HepG2 (cell line): ENCODE data around the gene VRK2. TPM values are rescaled to one million over a fixed set of nuclear protein-coding genes. Genes with fewer than 3 reads are reported as not detected.

Experiments
- DPF2 ChIP-seq: sonication (generic); formaldehyde crosslinking; IDR thresholded peaks from 2 replicates; pipeline ENCODE4 v1.4.0; 2020; ENCODE audit warnings: mild to moderate bottlenecking, low read depth, missing genetic modification reagents, borderline replicate concordance
- HHEX ChIP-seq: IDR thresholded peaks from 2 replicates; pipeline ENCODE4 v1.6.1; 2016; ENCODE audit warnings: control low read depth
- JUND ChIP-seq: sonication (generic); formaldehyde crosslinking; IDR thresholded peaks from 2 replicates; pipeline ENCODE4 v1.8.0; 2022; ENCODE audit warnings: mild to moderate bottlenecking, missing genetic modification reagents
- KDM4B ChIP-seq: sonication (generic); formaldehyde crosslinking; IDR thresholded peaks from 2 replicates; pipeline ENCODE4 v1.4.0; 2020; ENCODE audit warnings: missing genetic modification reagents
- NFYC ChIP-seq: IDR thresholded peaks from 2 replicates; pipeline ENCODE4 v1.6.1; 2016; ENCODE audit warnings: missing genetic modification reagents, missing compliant biosample characterization
- POLR2G ChIP-seq: fragments of 200-400 bp; formaldehyde crosslinking; IDR thresholded peaks from 2 replicates; pipeline ENCODE4 v1.6.1; 2018; ENCODE audit warnings: mild to moderate bottlenecking, low read depth, low read length, moderate library complexity
- SAP130 ChIP-seq: IDR thresholded peaks from 2 replicates; pipeline ENCODE4 v1.6.1; 2016; ENCODE audit warnings: low read depth
- SP4 ChIP-seq: sonication (generic); formaldehyde crosslinking; IDR thresholded peaks from 2 replicates; pipeline ENCODE4 v1.8.1; 2023; ENCODE audit warnings: mild to moderate bottlenecking, missing genetic modification reagents
- SUZ12 ChIP-seq: fragments of 150-350 bp; IDR thresholded peaks from 2 replicates; pipeline ENCODE4 v1.6.1; 2014; ENCODE audit warnings: low read depth, low read length
- ZNF282 ChIP-seq: fragments of 450-650 bp; IDR thresholded peaks from 2 replicates; pipeline ENCODE4 v1.6.1; 2018; ENCODE audit not compliant: partially characterized antibody
- polyA plus RNA-seq, 8 experiments: library from polyadenylated mRNA; depleted of rRNA in 3 of 8; stranded (reverse) in 7 of 8; unstranded in 1 of 8; fragments of >200 nt; fragmentation: Illumina TruSeq in 4 of 8; extraction: Trizol in 4 of 8; gene quantifications; 2 replicates each; pipeline versions ENCODE4 v1.2.1 to v1.2.3, GENCODE V29; 2011 to 2016; ENCODE audit warnings: low read depth in 4 of 8, missing spikeins in 1 of 8, mixed read lengths in 1 of 8; ENCODE audit not compliant: insufficient read depth in 1 of 8
- total RNA-seq, 5 experiments: library from RNA; depleted of rRNA; stranded (reverse); fragments of >200 nt; fragmentation: Illumina TruSeq; extraction: Trizol; gene quantifications; 2 replicates each; pipeline ENCODE4 v1.2.3, GENCODE V29; 2016; ENCODE audit warnings: low read depth in 1 of 5
- TF ChIP-seq, protein P1 (sequence below): sonication (generic); formaldehyde crosslinking; IDR thresholded peaks from 2 replicates; pipeline ENCODE4 v1.4.0; 2020; ENCODE audit warnings: missing genetic modification reagents, borderline replicate concordance
- TF ChIP-seq, protein P2 (sequence below): sonication (generic); formaldehyde crosslinking; IDR thresholded peaks from 2 replicates; pipeline ENCODE4 v1.5.0; 2020; ENCODE audit warnings: missing genetic modification reagents, mild to moderate bottlenecking, borderline replicate concordance
- TF ChIP-seq, protein P3 (sequence below): sonication (generic); formaldehyde crosslinking; IDR thresholded peaks from 2 replicates; pipeline ENCODE4 v1.4.0; 2020; ENCODE audit warnings: missing genetic modification reagents
- TF ChIP-seq, protein P4 (sequence below): sonication (generic); formaldehyde crosslinking; IDR thresholded peaks from 2 replicates; pipeline ENCODE4 v1.4.0; 2020; ENCODE audit warnings: missing genetic modification reagents
- TF ChIP-seq, protein P5 (sequence below): IDR thresholded peaks from 2 replicates; pipeline ENCODE4 v1.6.1; 2016; ENCODE audit warnings: missing compliant biosample characterization, missing genetic modification reagents, borderline replicate concordance
- TF ChIP-seq, protein P6 (sequence below): fragments of 450-650 bp; IDR thresholded peaks from 2 replicates; pipeline ENCODE4 v1.6.1; 2017

The VRK2 gene
- total and polyA plus RNA-seq, 2 of the 13 experiments (the other 11 are each of a cell fraction or from before 2014, with no cell fraction given), result 13.3 to 29.1 TPM

DNA sequence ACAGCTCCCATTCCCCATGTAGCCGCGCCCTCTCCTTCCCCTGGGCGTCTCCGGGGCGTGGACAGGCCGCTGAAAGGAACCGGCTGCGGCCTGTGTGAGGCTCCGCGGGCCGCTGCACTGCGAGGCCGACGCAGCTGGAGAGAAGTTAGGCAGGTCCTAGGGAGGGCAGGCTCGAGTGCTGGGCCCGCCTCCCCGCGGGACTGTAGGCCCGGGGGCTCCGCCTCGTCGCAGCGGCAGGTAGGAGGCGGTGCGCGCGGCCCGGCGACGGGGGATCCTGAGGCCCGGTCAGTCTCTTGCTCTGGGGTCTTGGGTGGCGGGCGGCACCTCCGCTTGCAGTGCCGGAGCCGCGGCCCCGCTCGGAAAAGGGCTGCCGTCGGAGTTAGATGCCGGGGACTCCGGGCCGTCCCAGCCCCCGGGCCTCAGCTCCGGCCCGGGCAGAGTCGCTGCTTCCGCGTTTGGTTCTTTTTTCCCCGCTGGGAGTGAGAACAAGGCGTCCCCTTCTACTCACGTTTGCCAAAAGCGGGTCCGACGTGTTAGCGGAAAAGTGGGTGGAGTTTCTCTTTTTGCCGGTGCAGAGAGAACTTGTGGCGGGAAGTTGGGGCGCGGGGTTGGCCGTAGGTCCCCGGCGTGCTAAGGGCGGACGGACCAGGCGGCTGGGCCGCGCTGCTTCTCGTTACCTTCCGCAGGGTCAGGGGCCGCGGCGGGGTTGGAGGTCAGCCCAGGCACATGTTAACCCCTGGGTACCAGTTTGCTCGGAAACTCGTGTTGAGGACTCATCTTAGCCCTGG, at the start of gene VRK2 (continued):
- TF ChIP-seq, protein P1, sequence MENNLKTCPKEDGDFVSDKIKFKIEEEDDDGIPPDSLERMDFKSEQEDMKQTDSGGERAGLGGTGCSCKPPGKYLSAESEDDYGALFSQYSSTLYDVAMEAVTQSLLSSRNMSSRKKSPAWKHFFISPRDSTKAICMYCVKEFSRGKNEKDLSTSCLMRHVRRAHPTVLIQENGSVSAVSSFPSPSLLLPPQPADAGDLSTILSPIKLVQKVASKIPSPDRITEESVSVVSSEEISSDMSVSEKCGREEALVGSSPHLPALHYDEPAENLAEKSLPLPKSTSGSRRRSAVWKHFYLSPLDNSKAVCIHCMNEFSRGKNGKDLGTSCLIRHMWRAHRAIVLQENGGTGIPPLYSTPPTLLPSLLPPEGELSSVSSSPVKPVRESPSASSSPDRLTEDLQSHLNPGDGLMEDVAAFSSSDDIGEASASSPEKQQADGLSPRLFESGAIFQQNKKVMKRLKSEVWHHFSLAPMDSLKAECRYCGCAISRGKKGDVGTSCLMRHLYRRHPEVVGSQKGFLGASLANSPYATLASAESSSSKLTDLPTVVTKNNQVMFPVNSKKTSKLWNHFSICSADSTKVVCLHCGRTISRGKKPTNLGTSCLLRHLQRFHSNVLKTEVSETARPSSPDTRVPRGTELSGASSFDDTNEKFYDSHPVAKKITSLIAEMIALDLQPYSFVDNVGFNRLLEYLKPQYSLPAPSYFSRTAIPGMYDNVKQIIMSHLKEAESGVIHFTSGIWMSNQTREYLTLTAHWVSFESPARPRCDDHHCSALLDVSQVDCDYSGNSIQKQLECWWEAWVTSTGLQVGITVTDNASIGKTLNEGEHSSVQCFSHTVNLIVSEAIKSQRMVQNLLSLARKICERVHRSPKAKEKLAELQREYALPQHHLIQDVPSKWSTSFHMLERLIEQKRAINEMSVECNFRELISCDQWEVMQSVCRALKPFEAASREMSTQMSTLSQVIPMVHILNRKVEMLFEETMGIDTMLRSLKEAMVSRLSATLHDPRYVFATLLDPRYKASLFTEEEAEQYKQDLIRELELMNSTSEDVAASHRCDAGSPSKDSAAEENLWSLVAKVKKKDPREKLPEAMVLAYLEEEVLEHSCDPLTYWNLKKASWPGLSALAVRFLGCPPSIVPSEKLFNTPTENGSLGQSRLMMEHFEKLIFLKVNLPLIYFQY (CRISPR knock-in tag), result peak; percentile 91
- TF ChIP-seq ZNF282 (no peak), JUND (CRISPR knock-in tag) (0 out of 2 replicates have a peak, but pooled peaks have one; percentile 62), SUZ12 (no peak), SP4 (CRISPR knock-in tag) (peak; percentile 83), SAP130 (CRISPR knock-in tag) (peak; percentile 84), POLR2G (peak; percentile 95), NFYC (CRISPR knock-in tag) (peak; percentile 36), DPF2 (CRISPR knock-in tag) (no peak), HHEX (CRISPR knock-in tag) (no peak), KDM4B (CRISPR knock-in tag) (peak; percentile 89; the same call in 1 of the 2 replicates)
- TF ChIP-seq, protein P2, sequence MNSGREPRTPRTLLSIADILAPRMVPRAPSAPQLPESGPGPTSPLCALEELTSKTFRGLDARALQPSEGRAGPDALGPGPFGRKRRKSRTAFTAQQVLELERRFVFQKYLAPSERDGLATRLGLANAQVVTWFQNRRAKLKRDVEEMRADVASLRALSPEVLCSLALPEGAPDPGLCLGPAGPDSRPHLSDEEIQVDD, result peak; percentile 71; the same call in 1 of the 2 replicates
- TF ChIP-seq, protein P3, sequence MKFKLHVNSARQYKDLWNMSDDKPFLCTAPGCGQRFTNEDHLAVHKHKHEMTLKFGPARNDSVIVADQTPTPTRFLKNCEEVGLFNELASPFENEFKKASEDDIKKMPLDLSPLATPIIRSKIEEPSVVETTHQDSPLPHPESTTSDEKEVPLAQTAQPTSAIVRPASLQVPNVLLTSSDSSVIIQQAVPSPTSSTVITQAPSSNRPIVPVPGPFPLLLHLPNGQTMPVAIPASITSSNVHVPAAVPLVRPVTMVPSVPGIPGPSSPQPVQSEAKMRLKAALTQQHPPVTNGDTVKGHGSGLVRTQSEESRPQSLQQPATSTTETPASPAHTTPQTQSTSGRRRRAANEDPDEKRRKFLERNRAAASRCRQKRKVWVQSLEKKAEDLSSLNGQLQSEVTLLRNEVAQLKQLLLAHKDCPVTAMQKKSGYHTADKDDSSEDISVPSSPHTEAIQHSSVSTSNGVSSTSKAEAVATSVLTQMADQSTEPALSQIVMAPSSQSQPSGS (CRISPR knock-in tag), result peak; percentile 69
- TF ChIP-seq, protein P4, sequence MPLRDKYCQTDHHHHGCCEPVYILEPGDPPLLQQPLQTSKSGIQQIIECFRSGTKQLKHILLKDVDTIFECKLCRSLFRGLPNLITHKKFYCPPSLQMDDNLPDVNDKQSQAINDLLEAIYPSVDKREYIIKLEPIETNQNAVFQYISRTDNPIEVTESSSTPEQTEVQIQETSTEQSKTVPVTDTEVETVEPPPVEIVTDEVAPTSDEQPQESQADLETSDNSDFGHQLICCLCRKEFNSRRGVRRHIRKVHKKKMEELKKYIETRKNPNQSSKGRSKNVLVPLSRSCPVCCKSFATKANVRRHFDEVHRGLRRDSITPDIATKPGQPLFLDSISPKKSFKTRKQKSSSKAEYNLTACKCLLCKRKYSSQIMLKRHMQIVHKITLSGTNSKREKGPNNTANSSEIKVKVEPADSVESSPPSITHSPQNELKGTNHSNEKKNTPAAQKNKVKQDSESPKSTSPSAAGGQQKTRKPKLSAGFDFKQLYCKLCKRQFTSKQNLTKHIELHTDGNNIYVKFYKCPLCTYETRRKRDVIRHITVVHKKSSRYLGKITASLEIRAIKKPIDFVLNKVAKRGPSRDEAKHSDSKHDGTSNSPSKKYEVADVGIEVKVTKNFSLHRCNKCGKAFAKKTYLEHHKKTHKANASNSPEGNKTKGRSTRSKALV (CRISPR knock-in tag), result peak; percentile 78; the same call in 1 of the 2 replicates
- TF ChIP-seq, protein P5, sequence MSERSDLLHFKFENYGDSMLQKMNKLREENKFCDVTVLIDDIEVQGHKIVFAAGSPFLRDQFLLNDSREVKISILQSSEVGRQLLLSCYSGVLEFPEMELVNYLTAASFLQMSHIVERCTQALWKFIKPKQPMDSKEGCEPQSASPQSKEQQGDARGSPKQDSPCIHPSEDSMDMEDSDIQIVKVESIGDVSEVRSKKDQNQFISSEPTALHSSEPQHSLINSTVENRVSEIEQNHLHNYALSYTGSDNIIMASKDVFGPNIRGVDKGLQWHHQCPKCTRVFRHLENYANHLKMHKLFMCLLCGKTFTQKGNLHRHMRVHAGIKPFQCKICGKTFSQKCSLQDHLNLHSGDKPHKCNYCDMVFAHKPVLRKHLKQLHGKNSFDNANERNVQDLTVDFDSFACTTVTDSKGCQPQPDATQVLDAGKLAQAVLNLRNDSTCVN (CRISPR knock-in tag), result peak; percentile 80
- TF ChIP-seq, protein P6, sequence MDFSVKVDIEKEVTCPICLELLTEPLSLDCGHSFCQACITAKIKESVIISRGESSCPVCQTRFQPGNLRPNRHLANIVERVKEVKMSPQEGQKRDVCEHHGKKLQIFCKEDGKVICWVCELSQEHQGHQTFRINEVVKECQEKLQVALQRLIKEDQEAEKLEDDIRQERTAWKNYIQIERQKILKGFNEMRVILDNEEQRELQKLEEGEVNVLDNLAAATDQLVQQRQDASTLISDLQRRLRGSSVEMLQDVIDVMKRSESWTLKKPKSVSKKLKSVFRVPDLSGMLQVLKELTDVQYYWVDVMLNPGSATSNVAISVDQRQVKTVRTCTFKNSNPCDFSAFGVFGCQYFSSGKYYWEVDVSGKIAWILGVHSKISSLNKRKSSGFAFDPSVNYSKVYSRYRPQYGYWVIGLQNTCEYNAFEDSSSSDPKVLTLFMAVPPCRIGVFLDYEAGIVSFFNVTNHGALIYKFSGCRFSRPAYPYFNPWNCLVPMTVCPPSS, result no peak
